Effector memory CD8-positive, alpha-beta T cell (primary cell): ENCODE measurements around the gene PRKAR2B.
A peak's percentile ranks its signal among the peaks of the same experiment; 100 is the strongest.

Source experiments
- ATAC-seq: fragments of 150-1000 bp; cut with Tn5 transposase; replicated peaks from 2 replicates; pipeline ENCODE4 v1.10.0; 2021; ENCODE audit warnings: mild to moderate bottlenecking, moderate library complexity
- DNase-seq, 3 experiments: peaks; one replicate each; pipeline ENCODE4 v3.0.0; 2021
- H3K27ac Mint-ChIP-seq, 2 donors: one replicate each; pipeline ENCODE4 v1.8.0; 2022; ENCODE audit warnings: mild to moderate bottlenecking in 2 of 2, mixed read lengths in 2 of 2, moderate library complexity in 2 of 2
- H3K27me3 Mint-ChIP-seq, 2 donors: one replicate each; pipeline ENCODE4 v1.8.0; 2022; ENCODE audit warnings: mixed read lengths in 2 of 2
- H3K36me3 Mint-ChIP-seq: one replicate; pipeline ENCODE4 v1.8.0; 2022; ENCODE audit warnings: mild to moderate bottlenecking, moderate library complexity, mixed read lengths; ENCODE audit not compliant: insufficient read depth
- H3K4me1 Mint-ChIP-seq, 2 donors: one replicate each; pipeline ENCODE4 v1.8.0; 2022; ENCODE audit warnings: low read depth in 2 of 2, mixed read lengths in 2 of 2
- H3K4me3 Mint-ChIP-seq, 2 donors: one replicate each; pipeline ENCODE4 v1.8.0; 2022; ENCODE audit warnings: mild to moderate bottlenecking in 2 of 2, mixed read lengths in 2 of 2, moderate library complexity in 2 of 2
- H3K9me3 Mint-ChIP-seq, 2 donors: one replicate each; pipeline ENCODE4 v1.8.0; 2022; ENCODE audit warnings: mixed read lengths in 2 of 2

PRKAR2B gene

GRCh38 chr7:107206706-107207105 lies 162.2 kb downstream of the PRKAR2B start:
- Mint-ChIP-seq H3K27ac (no peak overlapping the region), H3K4me1 (peaks cover 0 to 3% of the 10 kb centered on the region in 2 donors)
- DNase-seq, result no peak

GRCh38 chr7:107207459-107207858 lies 163.0 kb downstream of the PRKAR2B start:
- Mint-ChIP-seq H3K27me3 (no peaks in the 10 kb centered on the region), H3K36me3 (peaks cover 49% of the 10 kb centered on the region)

More at GRCh38 chr7:107206706-107207105, 162.2 kb downstream of the PRKAR2B start:
- H3K36me3 Mint-ChIP-seq, result peaks cover 56% of the 10 kb centered on the region
- no peak for ATAC-seq
- H3K4me3 Mint-ChIP-seq, result no peak overlapping the region
- H3K9me3 Mint-ChIP-seq, result no peaks in the 10 kb centered on the region
- no peaks in the 10 kb centered on the region for H3K27me3 Mint-ChIP-seq

GRCh38 chr7:107208024-107208521 lies 163.6 kb downstream of the PRKAR2B start:
- Mint-ChIP-seq H3K27me3 (no peaks in the 10 kb centered on the region), H3K4me3 (no peak overlapping the region), H3K27ac (peak overlapping the region in 1 of 2 donors; percentile 20), H3K9me3 (no peaks in the 10 kb centered on the region), H3K36me3 (peaks cover 42% of the 10 kb centered on the region), H3K4me1 (peaks cover 0 to 3% of the 10 kb centered on the region in 2 donors)
- ATAC-seq (no peak), DNase-seq (no peak)

More at GRCh38 chr7:107207459-107207858, 163.0 kb downstream of the PRKAR2B start:
- H3K9me3 Mint-ChIP-seq, result no peaks in the 10 kb centered on the region
- H3K4me1 Mint-ChIP-seq, result peaks cover 0 to 3% of the 10 kb centered on the region in 2 donors
- H3K4me3 Mint-ChIP-seq, result no peak overlapping the region
- DNase-seq (no peak), ATAC-seq (no peak)
- peak overlapping the region in 1 of 2 donors; percentile 53 for H3K27ac Mint-ChIP-seq

- H3K27me3 Mint-ChIP-seq, result no peaks in the 10 kb centered on the region
- no peak overlapping the region for H3K4me3 Mint-ChIP-seq
- H3K27ac Mint-ChIP-seq, result peak overlapping the region in 1 of 2 donors; percentile 20
- ATAC-seq (no peak), DNase-seq (no peak)
- no peaks in the 10 kb centered on the region for H3K9me3 Mint-ChIP-seq
- peaks cover 0 to 3% of the 10 kb centered on the region in 2 donors for H3K4me1 Mint-ChIP-seq
- peaks cover 38% of the 10 kb centered on the region for H3K36me3 Mint-ChIP-seq
These were observed 164.1 kb downstream of the PRKAR2B start for GRCh38 chr7:107208563-107208962.

- ATAC-seq (no peak), DNase-seq (no peak)
- Mint-ChIP-seq H3K9me3 (no peaks in the 10 kb centered on the region), H3K4me1 (peaks cover 0 to 3% of the 10 kb centered on the region in 2 donors), H3K36me3 (peaks cover 29% of the 10 kb centered on the region), H3K4me3 (no peak overlapping the region), H3K27me3 (no peaks in the 10 kb centered on the region), H3K27ac (peak overlapping the region in 1 of 2 donors; percentile 17)
These were observed 165.1 kb downstream of the PRKAR2B start for GRCh38 chr7:107209565-107209964.

- no peak overlapping the region for H3K27ac Mint-ChIP-seq
- H3K4me1 Mint-ChIP-seq, result no peaks in the 10 kb centered on the region
- DNase-seq (no peak), ATAC-seq (no peak)
- peaks cover 21% of the 10 kb centered on the region for H3K36me3 Mint-ChIP-seq
- no peak overlapping the region for H3K4me3 Mint-ChIP-seq
- peaks cover 2 to 7% of the 10 kb centered on the region in 2 donors for H3K9me3 Mint-ChIP-seq
- no peaks in the 10 kb centered on the region for H3K27me3 Mint-ChIP-seq
These were observed 165.9 kb downstream of the PRKAR2B start for GRCh38 chr7:107210400-107210799.
